NCI-H82 treated with DMSO at 0.1 percent for 48 hours (cell line): ENCODE data around the gene AATK.

Source experiments
- DNase-seq: peaks from one replicate; lab custom pipeline; 2025; ENCODE audit not compliant: unreplicated experiment; lab: John Stamatoyannopoulos, UW

The AATK gene

GRCh38 chr17:81073967-81074839 is 91.8 kb downstream of the AATK start:
- DNase-seq, result no peak

- DNase-seq, result no peak
Observed at GRCh38 chr17:81071761-81072741, 94.0 kb downstream of the AATK start.

- no peak for DNase-seq
Observed at GRCh38 chr17:81070541-81071246, 95.3 kb downstream of the AATK start.

GRCh38 chr17:81069135-81069645 is 96.8 kb downstream of the AATK start:
- no peak for DNase-seq

- no peak for DNase-seq
Observed at GRCh38 chr17:81068411-81069134, 97.4 kb downstream of the AATK start.

- DNase-seq, result peak; percentile 84
Observed at GRCh38 chr17:81067391-81067811, 98.6 kb downstream of the AATK start.
